Adrenal gland (tissue), 5 donors: ENCODE results near the gene SMG5.

Experiments used
- POLR2A ChIP-seq, 2 donors: fragments of 450-650 bp; IDR thresholded peaks; one replicate each; pipeline ENCODE4 v1.6.1; 2017; ENCODE audit warnings: antibody characterized with exemption in 2 of 2, mild to moderate bottlenecking in 2 of 2, moderate library complexity in 1 of 2
- TF ChIP-seq, protein P1 (sequence below), 6 experiments: fragments of 450-650 bp in 4 of 6; fragments of 200-600 bp in 2 of 6; sonication (generic) in 1 of 6; IDR thresholded peaks; 1 replicate in 5 of 6; 2 replicates in 1 of 6; pipeline versions ENCODE4 v1.5.1 to v1.8.0; 2016 to 2021; ENCODE audit warnings: antibody characterized with exemption in 6 of 6, mild to moderate bottlenecking in 2 of 6, moderate library complexity in 1 of 6
- donor health status: DM: no; HTN: no; CAD: no.

DNA sequence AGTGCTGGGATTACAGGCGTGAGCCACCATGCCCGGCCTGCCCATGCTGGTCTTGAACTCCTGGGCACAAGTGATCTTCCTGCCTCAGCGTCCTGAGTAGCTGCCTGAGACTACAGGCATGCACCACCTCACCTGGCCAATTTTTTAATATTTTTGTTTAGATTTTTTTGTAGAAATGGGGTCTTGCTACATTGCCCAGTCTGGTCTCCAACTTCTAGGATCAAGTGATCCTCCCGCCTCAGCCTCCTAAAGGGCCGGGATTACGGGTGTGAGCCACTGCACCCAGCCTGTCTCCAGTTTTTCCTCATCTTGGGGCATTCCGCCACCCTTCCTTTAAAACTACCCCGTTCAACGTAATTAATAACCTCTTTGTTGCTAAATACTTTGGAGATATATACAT, 62.4 kb downstream of the SMG5 start:
- TF ChIP-seq, protein P1, sequence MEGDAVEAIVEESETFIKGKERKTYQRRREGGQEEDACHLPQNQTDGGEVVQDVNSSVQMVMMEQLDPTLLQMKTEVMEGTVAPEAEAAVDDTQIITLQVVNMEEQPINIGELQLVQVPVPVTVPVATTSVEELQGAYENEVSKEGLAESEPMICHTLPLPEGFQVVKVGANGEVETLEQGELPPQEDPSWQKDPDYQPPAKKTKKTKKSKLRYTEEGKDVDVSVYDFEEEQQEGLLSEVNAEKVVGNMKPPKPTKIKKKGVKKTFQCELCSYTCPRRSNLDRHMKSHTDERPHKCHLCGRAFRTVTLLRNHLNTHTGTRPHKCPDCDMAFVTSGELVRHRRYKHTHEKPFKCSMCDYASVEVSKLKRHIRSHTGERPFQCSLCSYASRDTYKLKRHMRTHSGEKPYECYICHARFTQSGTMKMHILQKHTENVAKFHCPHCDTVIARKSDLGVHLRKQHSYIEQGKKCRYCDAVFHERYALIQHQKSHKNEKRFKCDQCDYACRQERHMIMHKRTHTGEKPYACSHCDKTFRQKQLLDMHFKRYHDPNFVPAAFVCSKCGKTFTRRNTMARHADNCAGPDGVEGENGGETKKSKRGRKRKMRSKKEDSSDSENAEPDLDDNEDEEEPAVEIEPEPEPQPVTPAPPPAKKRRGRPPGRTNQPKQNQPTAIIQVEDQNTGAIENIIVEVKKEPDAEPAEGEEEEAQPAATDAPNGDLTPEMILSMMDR (IDR thresholded peaks at IDR 0.05): no peak
- TF ChIP-seq POLR2A (IDR thresholded peaks at IDR 0.05): no peak
